ENCODE data around the gene KCNQ5. TPM values are rescaled to one million over a fixed set of nuclear protein-coding genes. Genes with fewer than 3 reads are reported as not detected.

The KCNQ5 gene
- total and polyA plus RNA-seq, 2 of the 8 experiments (the other 6 are each of a cell fraction or from before 2014, with no cell fraction given), result 0.83 to 1.2 TPM

DNA sequence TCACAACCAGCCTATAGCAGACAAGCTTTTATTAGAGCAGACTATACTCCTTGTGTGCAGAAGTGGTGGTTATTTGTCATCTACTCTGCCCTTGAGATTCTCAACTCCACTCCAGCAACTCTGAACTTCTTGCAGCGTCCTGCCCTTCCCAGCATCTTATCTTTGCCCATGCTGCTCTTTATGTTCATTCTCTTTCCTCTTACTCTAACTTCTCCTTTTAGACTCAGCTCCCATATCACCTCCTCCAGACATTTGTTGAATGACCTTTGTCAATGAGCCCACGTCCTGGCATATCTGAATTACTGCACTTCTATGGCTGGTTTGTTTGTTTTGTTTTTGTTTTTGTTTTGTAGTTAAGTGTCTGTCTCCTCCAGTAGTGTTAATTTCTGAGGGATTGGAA, 81.2 kb downstream of the KCNQ5 start:
- H2AFZ ChIP-seq (ENCODE audit: low read length), result no peak overlapping the region
- no peak overlapping the region for H2BK15ac ChIP-seq (ENCODE audit: low read length)
- no peak overlapping the region for H2BK20ac ChIP-seq (ENCODE audit: low read length)
- no peak overlapping the region for H2BK5ac ChIP-seq (ENCODE audit: low read depth, low read length)
- no peak overlapping the region for H3K18ac ChIP-seq (ENCODE audit: extremely low read depth, low read length)
- FAIRE-seq (no peak), DNase-seq (ENCODE audit: low read depth in 1 of 2, low spot score in 2 of 2) (no peak)
- H3K23me2 ChIP-seq (ENCODE audit: low read depth, low read length), result no peaks in the 10 kb centered on the region
- CTCF ChIA-PET (ENCODE audit: partially characterized antibody), result interaction anchor here (1.5 to 1.8 kb wide), 2 partner anchors 19 to 86 kb away, joined by 3 to 4 read pairs; no protein-coding TSS in a partner anchor
- WGBS, 2 experiments (ENCODE audit: extremely low coverage in 1 of 2, insufficient coverage in 1 of 2, insufficient read length in 1 of 2, insufficient replicate concordance in 2 of 2, low coverage in 1 of 2, low lambda C conversion rate in 2 of 2, missing lambda C conversion rate in 1 of 2), result 71% methylated on average over 2 of the region's 2 CpGs; no CpG with 5 or more reads in 1 of the 2 experiments
- H3K4me2 ChIP-seq (ENCODE audit: insufficient read depth in 1 of 2, low read depth in 2 of 2, low read length in 2 of 2), result no peak overlapping the region
- H3K79me1 ChIP-seq (ENCODE audit: low read depth, low read length), result no peaks in the 10 kb centered on the region
- H2BK12ac ChIP-seq (ENCODE audit: low read depth, low read length), result no peak overlapping the region
- H3K9me3 ChIP-seq (ENCODE audit: insufficient read depth in 2 of 2, low read depth in 1 of 2, low read length in 1 of 2), result no peaks in the 10 kb centered on the region
- no peak overlapping the region for H3K4ac ChIP-seq (replicated peaks; ENCODE audit: insufficient read length, low read depth, low read length)
- no peak overlapping the region for H4K5ac ChIP-seq (ENCODE audit: insufficient read length, low read depth, low read length)
- H3K27me3 ChIP-seq (replicated peaks in 1 of 4; ENCODE audit: control insufficient read depth in 3 of 4, extremely low read depth in 1 of 4, insufficient read depth in 3 of 4, low read length in 3 of 4), result no peaks in the 10 kb centered on the region
- no peak overlapping the region for H3K23ac ChIP-seq (ENCODE audit: insufficient read length)
- no peaks in the 10 kb centered on the region for H4K20me1 ChIP-seq (replicated peaks in 1 of 2; ENCODE audit: control insufficient read depth in 1 of 2, insufficient read depth in 2 of 2, low read length in 2 of 2)
- POLR2A ChIA-PET (ENCODE audit: partially characterized antibody), result no interaction called here
- H3K4me1 ChIP-seq (replicated peaks in 1 of 4; ENCODE audit: control insufficient read depth in 3 of 4, insufficient read depth in 4 of 4, low read length in 3 of 4), result no peaks in the 10 kb centered on the region
- H2AK5ac ChIP-seq (ENCODE audit: low read depth, low read length), result no peak overlapping the region
- H3K36me3 ChIP-seq (ENCODE audit: control insufficient read depth in 2 of 4, insufficient read depth in 4 of 4, low read length in 3 of 4), result no peaks in the 10 kb centered on the region
- no peak overlapping the region for H4K91ac ChIP-seq (replicated peaks; ENCODE audit: insufficient read length, low read length)
- TF ChIP-seq EGR1 (IDR thresholded peaks at IDR 0.05; ENCODE audit: borderline replicate concordance, low read depth, low read length), result no peak
- no peak for TF ChIP-seq EP300 (IDR thresholded peaks at IDR 0.05; ENCODE audit: borderline replicate concordance in 1 of 2, low read depth in 2 of 2, low read length in 2 of 2)
- no peak for TF ChIP-seq CREB1 (IDR thresholded peaks at IDR 0.05)
- TF ChIP-seq, protein P1, sequence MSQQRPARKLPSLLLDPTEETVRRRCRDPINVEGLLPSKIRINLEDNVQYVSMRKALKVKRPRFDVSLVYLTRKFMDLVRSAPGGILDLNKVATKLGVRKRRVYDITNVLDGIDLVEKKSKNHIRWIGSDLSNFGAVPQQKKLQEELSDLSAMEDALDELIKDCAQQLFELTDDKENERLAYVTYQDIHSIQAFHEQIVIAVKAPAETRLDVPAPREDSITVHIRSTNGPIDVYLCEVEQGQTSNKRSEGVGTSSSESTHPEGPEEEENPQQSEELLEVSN (IDR thresholded peaks at IDR 0.05), result no peak
- TF ChIP-seq MAFK (IDR thresholded peaks at IDR 0.05; ENCODE audit: low read depth, low read length), result no peak
- TF ChIP-seq, protein P2, sequence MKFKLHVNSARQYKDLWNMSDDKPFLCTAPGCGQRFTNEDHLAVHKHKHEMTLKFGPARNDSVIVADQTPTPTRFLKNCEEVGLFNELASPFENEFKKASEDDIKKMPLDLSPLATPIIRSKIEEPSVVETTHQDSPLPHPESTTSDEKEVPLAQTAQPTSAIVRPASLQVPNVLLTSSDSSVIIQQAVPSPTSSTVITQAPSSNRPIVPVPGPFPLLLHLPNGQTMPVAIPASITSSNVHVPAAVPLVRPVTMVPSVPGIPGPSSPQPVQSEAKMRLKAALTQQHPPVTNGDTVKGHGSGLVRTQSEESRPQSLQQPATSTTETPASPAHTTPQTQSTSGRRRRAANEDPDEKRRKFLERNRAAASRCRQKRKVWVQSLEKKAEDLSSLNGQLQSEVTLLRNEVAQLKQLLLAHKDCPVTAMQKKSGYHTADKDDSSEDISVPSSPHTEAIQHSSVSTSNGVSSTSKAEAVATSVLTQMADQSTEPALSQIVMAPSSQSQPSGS (IDR thresholded peaks at IDR 0.05; ENCODE audit: low read length), result no peak
- no peak for TF ChIP-seq NANOG (IDR thresholded peaks at IDR 0.05; ENCODE audit: insufficient read depth, low read depth, low read length, poor library complexity, severe bottlenecking)
- TF ChIP-seq CBX8 (IDR thresholded peaks at IDR 0.05; ENCODE audit: borderline replicate concordance, low read depth, low read length), result no peak
- no peak for TF ChIP-seq SRF (IDR thresholded peaks at IDR 0.05; ENCODE audit: low read depth, low read length)
- TF ChIP-seq SP2 (IDR thresholded peaks at IDR 0.05; ENCODE audit: low read length), result no peak
- no peak for TF ChIP-seq NRF1 (IDR thresholded peaks at IDR 0.05; ENCODE audit: low read depth, low read length)
- no peaks in the 10 kb centered on the region for H3K79me2 ChIP-seq (ENCODE audit: control insufficient read depth in 1 of 2, insufficient read depth in 2 of 2, low read length in 2 of 2)
- H4K8ac ChIP-seq (ENCODE audit: extremely low read depth, insufficient read depth, low read length), result no peak overlapping the region
- no peak overlapping the region for H3K14ac ChIP-seq (ENCODE audit: insufficient read length)
- no peak overlapping the region for H3K56ac ChIP-seq (replicated peaks; ENCODE audit: insufficient read length, low read depth, low read length)
- no peak overlapping the region for H3K9ac ChIP-seq (replicated peaks in 1 of 4; ENCODE audit: extremely low read depth in 1 of 4, low read depth in 3 of 4, low read length in 3 of 4)
- no peak overlapping the region for H2BK120ac ChIP-seq (replicated peaks; ENCODE audit: low read depth, low read length)
- no peak overlapping the region for H3K27ac ChIP-seq (ENCODE audit: low read depth, low read length)
- H3K4me3 ChIP-seq (ENCODE audit: extremely low read depth in 1 of 4, insufficient read depth in 2 of 4, low read depth in 3 of 4, low read length in 4 of 4), result no peak overlapping the region

Measured in H1 (cell line).